Forelimb muscle (tissue), 1 donor: ENCODE data around the gene UCK2. TPM values are rescaled to one million over a fixed set of nuclear protein-coding genes. Genes with fewer than 3 reads are reported as not detected.

Experiments
- DNase-seq: peaks from one replicate; pipeline ENCODE4 v3.0.0-alpha.2; 2013; ENCODE audit warnings: low read depth
- polyA plus RNA-seq: library from polyadenylated mRNA; unstranded; fragments of 120-200 nt; gene quantifications from one replicate; pipeline ENCODE4 v1.2.1, GENCODE V29; 2013; ENCODE audit not compliant: insufficient read length

Gene UCK2
- polyA plus RNA-seq, 1 donor: 13.4 TPM

GRCh38 chr1:165855010-165855838 lies 27.8 kb downstream of the UCK2 start:
- no peak for DNase-seq

DNA sequence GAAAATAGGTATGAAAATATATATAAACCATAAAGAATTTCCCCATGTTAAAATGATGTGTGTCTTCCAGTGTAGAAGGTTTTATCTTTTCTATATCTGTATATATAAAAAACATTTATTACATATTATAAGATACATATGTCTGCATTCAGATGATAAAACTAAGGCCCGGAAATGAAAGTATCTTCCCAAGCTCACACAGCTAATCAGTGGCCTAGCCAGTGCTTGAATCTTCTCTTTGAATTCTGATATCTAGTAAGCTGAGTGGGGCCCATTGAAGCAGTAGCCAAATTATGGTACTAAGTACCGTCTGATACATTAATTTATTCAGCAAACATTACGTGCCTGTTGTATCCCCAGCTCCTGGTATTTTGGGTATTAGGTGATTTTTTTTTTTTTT lies 28.6 kb downstream of the UCK2 start:
- no peak for DNase-seq

DNA sequence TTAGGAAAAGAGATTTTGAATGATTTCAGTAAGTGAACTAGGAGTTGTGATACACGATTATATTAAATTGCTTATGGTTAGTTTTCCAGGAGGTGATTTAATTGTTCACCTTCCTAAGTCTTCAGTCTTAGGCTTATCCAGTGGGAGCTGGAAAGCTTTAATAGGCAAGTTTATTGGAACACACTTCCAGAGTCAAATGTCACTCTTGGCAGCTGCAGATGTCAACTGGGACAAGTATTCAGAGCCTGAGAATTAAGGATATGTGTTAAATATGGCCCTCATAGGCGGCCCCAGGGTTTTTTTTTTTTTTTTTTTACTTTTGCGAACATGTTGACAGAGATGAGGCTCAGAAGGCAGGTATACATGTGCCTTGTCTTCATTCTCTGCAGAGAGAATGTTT lies 29.2 kb downstream of the UCK2 start:
- no peak for DNase-seq

DNA sequence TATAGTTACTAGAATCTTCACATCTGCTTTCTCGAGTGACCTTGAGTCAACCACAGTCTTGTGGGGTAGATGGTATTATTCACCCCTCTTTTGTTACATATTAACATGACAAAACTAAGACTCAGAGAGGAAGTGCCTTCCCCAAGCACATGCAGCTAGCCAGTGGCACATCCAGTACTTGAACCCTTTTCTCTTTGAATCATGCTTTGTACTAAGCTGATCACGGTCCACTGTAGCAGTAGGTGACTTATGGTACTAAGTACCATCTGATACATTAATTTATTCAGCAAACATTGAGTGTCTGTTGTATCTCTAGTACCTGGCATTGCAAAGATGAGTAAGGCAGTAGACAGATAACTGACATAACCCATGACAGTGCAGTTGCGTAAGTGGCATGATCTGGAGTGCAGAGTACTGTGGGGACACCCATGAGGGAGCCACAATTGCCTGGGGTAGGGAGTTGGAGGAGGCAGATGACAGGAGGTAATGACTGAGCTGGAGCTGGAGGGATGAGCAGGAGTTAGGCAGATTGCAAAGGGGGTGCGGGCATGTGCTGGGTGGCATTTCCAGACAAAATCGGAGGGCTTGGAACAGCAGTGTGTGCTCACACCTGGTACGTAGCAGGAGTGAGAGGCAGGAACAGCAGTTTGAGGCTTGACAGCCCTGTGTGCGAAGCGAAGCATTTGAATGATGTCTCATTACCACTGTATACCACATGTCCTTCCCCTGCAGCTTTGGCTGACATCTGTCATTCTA lies 29.8 kb downstream of the UCK2 start:
- DNase-seq: no peak

- DNase-seq: no peak
Measured at GRCh38 chr1:165858364-165858823, 31.0 kb downstream of the UCK2 start.

- DNase-seq: no peak
Measured at GRCh38 chr1:165858967-165859845, 31.8 kb downstream of the UCK2 start.

DNA sequence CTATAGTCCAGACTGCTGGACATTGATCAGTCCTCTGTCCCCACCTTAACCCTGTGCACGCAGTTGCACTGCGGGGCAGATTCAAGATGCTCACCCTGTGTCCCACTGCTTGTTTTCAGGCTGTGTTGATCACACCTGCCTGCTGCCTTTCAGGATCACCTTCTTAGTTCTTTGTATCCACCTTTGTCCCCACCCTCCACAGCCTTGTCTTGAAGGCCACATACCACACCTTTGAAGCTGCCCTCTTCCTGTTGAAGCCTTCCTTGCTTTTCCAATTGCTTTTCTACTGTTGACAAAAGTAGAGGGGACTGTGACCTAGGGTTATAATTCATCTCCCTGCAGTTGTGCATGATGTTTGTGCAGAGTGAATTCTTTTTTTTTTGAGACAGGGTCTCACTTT lies 32.7 kb downstream of the UCK2 start:
- no peak for DNase-seq

DNA sequence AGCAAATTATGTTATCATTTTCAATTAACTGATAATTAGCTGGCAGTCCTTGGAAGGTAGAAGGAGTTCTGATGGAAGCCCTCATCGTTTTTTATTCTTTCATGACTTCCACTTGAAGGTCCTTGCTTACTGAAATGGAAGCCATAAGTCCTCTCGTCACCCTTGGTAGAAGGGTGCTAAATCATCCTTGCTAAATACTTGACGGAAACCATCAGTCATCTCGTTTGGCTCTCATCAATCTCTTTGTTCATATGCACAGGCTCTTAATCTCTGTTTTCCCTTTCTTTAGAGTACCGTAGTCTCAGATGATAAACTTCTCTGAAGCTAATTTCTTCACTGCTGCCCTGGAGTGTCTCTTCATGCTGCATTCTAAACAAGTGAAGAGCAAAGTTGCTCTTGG lies 34.5 kb downstream of the UCK2 start:
- DNase-seq: no peak

DNA sequence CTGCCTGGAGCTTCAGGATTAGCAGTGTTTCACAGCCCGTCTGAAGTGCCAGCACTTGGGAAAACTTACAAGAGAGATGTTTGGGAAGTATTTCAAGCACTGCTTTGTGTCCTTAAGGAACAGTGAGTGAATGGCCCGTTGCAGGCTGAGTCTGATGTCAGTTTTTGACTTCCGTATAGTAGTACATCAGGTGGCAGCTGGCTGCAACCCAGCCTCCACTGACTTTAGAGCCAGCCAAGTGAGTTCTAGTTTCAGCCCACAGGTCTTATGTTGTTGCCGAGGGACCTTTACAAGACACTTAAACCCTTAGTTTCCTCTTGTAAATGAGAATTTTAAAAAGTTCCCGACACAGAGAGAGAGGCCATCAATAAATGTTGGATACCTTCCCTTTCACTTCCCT lies 35.0 kb downstream of the UCK2 start:
- DNase-seq: no peak

DNA sequence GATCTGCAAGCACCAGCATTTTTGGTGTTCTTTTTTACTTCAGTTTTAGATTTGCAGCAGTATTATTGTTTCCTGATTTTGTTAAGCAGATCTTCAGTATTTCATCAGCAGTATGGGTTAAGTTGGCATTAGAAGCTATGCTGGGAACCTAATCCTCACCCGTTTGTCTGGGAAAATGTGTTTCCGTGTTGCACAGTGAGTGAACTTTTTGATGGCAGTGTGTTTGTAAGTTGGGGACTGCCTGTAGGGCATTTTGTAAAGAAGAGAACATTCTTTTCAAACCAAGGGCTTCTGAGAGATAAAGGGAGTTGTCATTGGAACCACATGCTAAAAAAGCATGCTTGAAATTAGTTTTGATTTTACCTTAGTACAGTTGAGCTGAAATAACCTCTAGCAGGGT lies 35.9 kb downstream of the UCK2 start:
- no peak for DNase-seq

GRCh38 chr1:165865633-165866340 lies 38.4 kb downstream of the UCK2 start:
- no peak for DNase-seq

GRCh38 chr1:165869343-165869742 lies 41.9 kb downstream of the UCK2 start:
- no peak for DNase-seq

DNA sequence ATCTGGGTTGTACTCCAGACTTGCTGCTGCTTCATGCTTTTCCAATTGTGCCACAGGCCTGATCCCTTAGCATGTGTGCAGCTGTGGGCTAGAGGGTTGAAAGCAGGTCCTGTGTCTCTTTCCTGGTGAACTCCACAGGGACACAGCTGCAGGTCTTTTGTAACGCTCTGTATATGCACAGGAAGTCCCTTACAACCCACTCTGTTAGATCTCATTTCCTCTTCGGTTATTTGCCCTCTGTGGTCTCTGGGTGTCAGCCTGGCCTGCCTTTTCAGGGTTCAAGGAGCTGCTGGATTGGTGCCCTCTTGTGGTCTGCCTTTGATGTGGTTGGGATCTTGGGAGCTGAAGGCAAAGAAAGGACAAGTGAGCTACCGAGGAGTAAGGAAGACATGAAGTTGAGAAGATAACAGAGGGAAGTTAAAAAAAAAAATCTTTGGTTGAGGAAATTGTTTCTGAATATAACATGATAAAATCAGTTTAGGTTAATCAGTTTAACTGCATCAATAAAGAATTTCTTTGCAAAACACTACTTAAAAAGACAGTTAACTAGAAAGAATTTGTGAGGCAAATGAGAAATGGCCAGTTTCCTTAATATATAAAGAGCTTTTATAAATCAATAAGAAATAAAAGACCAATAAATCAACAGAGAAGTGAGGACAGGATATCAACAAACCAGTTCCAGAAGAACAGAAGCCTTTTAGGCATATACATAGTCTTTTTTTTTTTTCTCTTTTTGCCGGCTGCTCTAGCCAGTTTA lies 44.1 kb downstream of the UCK2 start:
- no peak for DNase-seq

DNA sequence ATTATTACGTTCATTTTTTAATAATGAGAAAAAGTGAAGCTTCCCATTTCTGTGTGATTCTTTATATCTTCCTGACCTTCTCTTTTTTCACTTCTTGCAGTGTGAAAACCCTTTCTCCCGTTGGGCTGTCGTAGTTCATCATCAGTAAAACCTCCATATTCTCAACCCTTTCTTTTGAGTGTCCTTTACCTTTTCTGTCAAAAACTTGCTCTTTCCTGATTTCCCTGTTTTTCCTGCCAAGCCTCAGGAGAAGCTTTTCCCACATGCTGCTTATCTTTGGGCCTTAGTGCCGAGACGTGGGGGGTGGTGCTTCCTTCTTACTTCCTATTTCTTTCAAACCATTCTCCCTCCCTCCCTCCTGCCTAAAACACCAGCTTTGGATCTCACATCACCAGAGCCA lies 46.1 kb downstream of the UCK2 start:
- no peak for DNase-seq

DNA sequence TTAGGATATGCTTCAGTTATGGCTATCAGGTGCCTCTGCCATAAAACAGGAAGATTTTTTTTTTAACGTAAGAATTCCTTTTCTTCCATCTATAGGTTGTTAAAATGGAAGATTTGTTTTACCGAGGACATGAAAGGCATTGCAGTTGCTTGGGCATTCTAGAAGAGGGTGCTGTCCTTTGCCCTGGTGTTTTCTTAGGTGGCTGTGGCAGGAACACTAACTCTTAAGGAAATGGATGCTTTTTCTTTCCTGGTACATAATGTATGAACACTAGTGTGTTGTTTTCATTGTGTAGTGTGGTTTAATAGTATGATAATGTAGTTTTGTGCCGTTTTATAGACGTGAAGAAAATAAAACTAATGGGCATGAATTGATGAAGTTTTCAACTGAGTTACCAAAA lies 47.2 kb downstream of the UCK2 start:
- DNase-seq: no peak

- DNase-seq: no peak
Measured at GRCh38 chr1:165875171-165875570, 47.8 kb downstream of the UCK2 start.

DNA sequence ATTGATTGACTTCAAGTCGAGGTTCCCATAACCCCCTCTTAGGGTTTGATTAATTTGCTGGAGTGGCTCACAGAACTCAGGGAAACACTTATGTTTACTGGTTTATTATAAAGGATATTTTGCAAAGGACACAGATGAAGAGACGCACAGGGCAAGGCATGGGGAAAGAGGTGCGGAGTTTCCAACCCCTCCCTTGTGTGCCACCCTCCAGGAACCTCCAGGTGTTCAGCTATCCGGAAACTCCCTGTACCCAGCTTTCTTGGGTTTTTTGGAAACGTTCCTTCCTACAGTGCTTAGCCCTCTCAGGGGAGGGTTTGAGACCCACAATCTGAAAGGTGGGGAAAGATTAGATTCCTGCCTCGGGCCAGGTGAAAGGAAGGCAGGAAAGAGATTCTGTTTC lies 48.2 kb downstream of the UCK2 start:
- DNase-seq: no peak

DNA sequence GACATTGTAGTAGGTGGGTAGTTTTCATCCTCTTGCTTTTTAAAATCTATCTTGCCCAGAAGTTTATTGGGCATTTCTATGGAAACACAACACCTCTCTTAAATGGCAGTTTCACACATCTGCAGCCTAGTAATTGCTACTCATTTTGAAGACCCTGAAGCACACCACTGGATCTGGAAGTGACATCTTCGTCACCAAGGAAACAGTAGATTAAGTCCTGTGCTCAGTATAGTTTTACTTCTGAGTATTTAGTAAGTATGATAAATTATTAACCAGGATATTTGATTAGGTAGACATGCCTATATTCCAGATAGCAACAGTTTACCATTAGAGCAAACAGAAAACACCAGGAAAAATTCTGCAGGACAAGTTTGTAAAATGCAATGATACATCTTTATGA lies 48.7 kb downstream of the UCK2 start:
- DNase-seq: no peak

- DNase-seq: no peak
Measured at GRCh38 chr1:165877411-165877810, 50.0 kb downstream of the UCK2 start.

- no peak for DNase-seq
Measured at GRCh38 chr1:165877940-165878556, 50.6 kb downstream of the UCK2 start.
